Esophagus muscularis mucosa (tissue), 4 donors: Measurements from ENCODE around the gene MAP3K20. TPM values are rescaled to one million over a fixed set of nuclear protein-coding genes. Genes with fewer than 3 reads are reported as not detected.
"Not testable (repeated sequence)": the region's sequence is repeated elsewhere in the genome, so short reads cannot be mapped to it uniquely, and the experiment has no call there.

ENCODE experiments used
- DNase-seq: peaks from one replicate; pipeline ENCODE4 v3.0.0-alpha.2; 2017; ENCODE audit errors: extremely low spot score
- H3K27ac ChIP-seq, 4 donors: fragments of 200-600 bp; sonication (generic); replicated peaks in 1 of 4; 1 replicate in 3 of 4; 2 replicates in 1 of 4; pipeline ENCODE4 v1.5.1; 2016 to 2019; ENCODE audit warnings: mild to moderate bottlenecking in 1 of 4
- H3K27me3 ChIP-seq, 4 donors: fragments of 200-600 bp; sonication (generic); one replicate each; pipeline versions ENCODE4 v1.5.1 to v1.6.0; 2016 to 2019
- H3K36me3 ChIP-seq, 4 donors: fragments of 200-600 bp; sonication (generic); one replicate each; pipeline ENCODE4 v1.5.1; 2016 to 2019
- H3K4me1 ChIP-seq, 4 donors: fragments of 200-600 bp; sonication (generic); one replicate each; pipeline ENCODE4 v1.5.1; 2016 to 2019
- H3K4me3 ChIP-seq, 4 donors: fragments of 200-600 bp; sonication (generic); 1 replicate in 2 of 4; 2 replicates in 2 of 4; pipeline ENCODE4 v1.5.1; 2016 to 2019; ENCODE audit warnings: mild to moderate bottlenecking in 4 of 4, moderate library complexity in 1 of 4
- H3K9me3 ChIP-seq, 4 donors: fragments of 200-600 bp; sonication (generic); 1 replicate in 3 of 4; 2 replicates in 1 of 4; pipeline ENCODE4 v1.5.1; 2016 to 2019
- CTCF ChIP-seq, 3 experiments: fragments of 200-600 bp in 2 of 3; fragments of 450-650 bp in 1 of 3; sonication (generic) in 2 of 3; IDR thresholded peaks; one replicate each; pipeline ENCODE4 v1.5.1; 2017 to 2019; ENCODE audit warnings: antibody characterized with exemption in 3 of 3, mild to moderate bottlenecking in 2 of 3, moderate library complexity in 1 of 3
- EP300 ChIP-seq: sonication (generic); formaldehyde crosslinking; IDR thresholded peaks from one replicate; pipeline ENCODE4 v1.6.1; 2017; ENCODE audit warnings: antibody characterized with exemption
- POLR2A ChIP-seq: fragments of 450-650 bp; IDR thresholded peaks from one replicate; pipeline ENCODE4 v1.6.1; 2017; ENCODE audit warnings: antibody characterized with exemption, moderate library complexity, mild to moderate bottlenecking, low read depth
- POLR2AphosphoS5 ChIP-seq, 2 donors: sonication (generic); formaldehyde crosslinking; IDR thresholded peaks; one replicate each; pipeline ENCODE4 v1.6.1; 2017; ENCODE audit warnings: antibody characterized with exemption in 2 of 2
- WGBS: methylation state at CpG from one replicate; pipeline ENCODE4 v1.1.5; 2018; 5-methylcytosine and 5-hydroxymethylcytosine counted together
- intact Hi-C: fragments of 100-400 bp; cut with DNase I; formaldehyde crosslinking; loops from one replicate; pipeline ENCODE4 v1.15.1; 2023
- total RNA-seq, 4 donors: library from RNA; depleted of rRNA; stranded (reverse); fragments of >200 nt; gene quantifications; one replicate each; pipeline versions ENCODE4 v1.1.0 to v1.2.1, GENCODE V29; 2016

MAP3K20 gene
- total RNA-seq, 4 donors from 2014 or later = 238 to 335 (median 267) TPM

- WGBS = 69% methylated on average over 5 of the region's 5 CpGs
- DNase-seq = no peak
- H3K4me3 ChIP-seq = no peak overlapping the region
- intact Hi-C loops = no loop called here
- peak overlapping the region in 2 of 4 donors; percentile 18 to 20 for H3K27ac ChIP-seq
- H3K27me3 ChIP-seq = no peaks in the 10 kb centered on the region
- no peaks in the 10 kb centered on the region for H3K9me3 ChIP-seq
- peaks cover 0 to 8% (median 0%) of the 10 kb centered on the region in 4 donors for H3K36me3 ChIP-seq
- peaks cover 0 to 20% (median 9%) of the 10 kb centered on the region in 4 donors for H3K4me1 ChIP-seq
- TF ChIP-seq POLR2AphosphoS5 (IDR thresholded peaks at IDR 0.05) = no peak
- TF ChIP-seq CTCF (IDR thresholded peaks at IDR 0.05) = no peak
- no peak for TF ChIP-seq EP300
- no peak for TF ChIP-seq POLR2A
Observed at GRCh38 chr2:173252581-173252980, 176.9 kb downstream of the MAP3K20 start.

GRCh38 chr2:173254659-173255058 lies 179.0 kb downstream of the MAP3K20 start:
- TF ChIP-seq EP300 (no peak), POLR2AphosphoS5 (IDR thresholded peaks at IDR 0.05) (no peak), POLR2A (no peak), CTCF (IDR thresholded peaks at IDR 0.05) (no peak)
- no peak for DNase-seq
- Histone ChIP-seq H3K27ac (no peak overlapping the region), H3K4me1 (peaks cover 0 to 20% (median 9%) of the 10 kb centered on the region in 4 donors), H3K27me3 (no peaks in the 10 kb centered on the region), H3K36me3 (peaks cover 6 to 22% (median 8%) of the 10 kb centered on the region in 4 donors), H3K4me3 (no peak overlapping the region), H3K9me3 (no peaks in the 10 kb centered on the region)
- WGBS = 100% methylated on average over 1 of the region's 1 CpG
- intact Hi-C loops = no loop called here

GRCh38 chr2:173258701-173259100 lies 183.1 kb downstream of the MAP3K20 start:
- H3K27ac ChIP-seq = no peak overlapping the region
- no peak overlapping the region for H3K4me3 ChIP-seq
- TF ChIP-seq POLR2AphosphoS5 (IDR thresholded peaks at IDR 0.05) (no peak), EP300 (no peak), CTCF (IDR thresholded peaks at IDR 0.05) (no peak)
- DNase-seq = no peak
- H3K9me3 ChIP-seq = no peaks in the 10 kb centered on the region
- intact Hi-C loops = no loop called here
- WGBS = 93% methylated on average over 4 of the region's 4 CpGs
- H3K4me1 ChIP-seq = no peaks in the 10 kb centered on the region
- H3K27me3 ChIP-seq = no peaks in the 10 kb centered on the region
- H3K36me3 ChIP-seq = peaks cover 23 to 53% (median 28%) of the 10 kb centered on the region in 4 donors

- H3K9me3 ChIP-seq, H3K27me3 ChIP-seq, H3K4me1 ChIP-seq, H3K27ac ChIP-seq, H3K4me3 ChIP-seq, DNase-seq, intact Hi-C loops: not testable (repeated sequence)
- WGBS = 81% methylated on average over 5 of the region's 5 CpGs
- H3K36me3 ChIP-seq = peaks cover 42 to 80% (median 51%) of the 10 kb centered on the region in 4 donors
Observed at GRCh38 chr2:173262356-173262755, 186.7 kb downstream of the MAP3K20 start.

GRCh38 chr2:173264151-173264550 lies 188.5 kb downstream of the MAP3K20 start:
- no peaks in the 10 kb centered on the region for H3K4me1 ChIP-seq
- WGBS = 90% methylated on average over 4 of the region's 4 CpGs
- DNase-seq = no peak
- no peak overlapping the region for H3K27ac ChIP-seq
- intact Hi-C loops = no loop called here
- H3K4me3 ChIP-seq = no peak overlapping the region
- TF ChIP-seq CTCF (IDR thresholded peaks at IDR 0.05) (no peak), POLR2AphosphoS5 (IDR thresholded peaks at IDR 0.05) (no peak), POLR2A (no peak), EP300 (no peak)
- H3K36me3 ChIP-seq = peaks cover 39 to 74% (median 50%) of the 10 kb centered on the region in 4 donors
- H3K9me3 ChIP-seq = no peaks in the 10 kb centered on the region
- no peaks in the 10 kb centered on the region for H3K27me3 ChIP-seq
